ENCODE measurements around the gene SCYGR5. TPM values are rescaled to one million over a fixed set of nuclear protein-coding genes. Genes with fewer than 3 reads are reported as not detected.

Gene SCYGR5
- total RNA-seq, 4 donors from 2014 or later, result not detected

GRCh38 chr2:227626580-227627151 is 39.9 kb upstream of the SCYGR5 start:
- no peak for DNase-seq
- Histone ChIP-seq H3K4me1 (no peaks in the 10 kb centered on the region), H3K36me3 (no peaks in the 10 kb centered on the region), H3K9me3 (peaks cover 0 to 3% of the 10 kb centered on the region in 2 donors), H3K27ac (no peak overlapping the region), H3K4me3 (no peak overlapping the region), H3K27me3 (no peaks in the 10 kb centered on the region)
- no peak for TF ChIP-seq POLR2A (IDR thresholded peaks at IDR 0.05)
- no peak for TF ChIP-seq CTCF (IDR thresholded peaks at IDR 0.05)
- TF ChIP-seq POLR2AphosphoS5 (IDR thresholded peaks at IDR 0.05), result no peak
- TF ChIP-seq EP300 (IDR thresholded peaks at IDR 0.05; ENCODE audit: low read depth), result no peak
- WGBS, 2 donors (ENCODE audit: low coverage in 1 of 2), result 90 to 95% methylated on average over 3 to 10 of the region's 10 CpGs
- intact Hi-C loops (cut with DNase I; ENCODE audit: low total_unique reads) (no loop called here), in situ Hi-C loops (cut with MboI; ENCODE audit: low pct_ligation_motif_present in 1 of 4, low pct_unique_long_range_greater_than_20kb in 1 of 4, low sequenced_read_pairs in 3 of 4) (no loop called here)

GRCh38 chr2:227627769-227628168 is 38.8 kb upstream of the SCYGR5 start:
- in situ Hi-C loops (cut with MboI; ENCODE audit: low pct_ligation_motif_present in 1 of 4, low pct_unique_long_range_greater_than_20kb in 1 of 4, low sequenced_read_pairs in 3 of 4) (no loop called here), intact Hi-C loops (cut with DNase I; ENCODE audit: low total_unique reads) (no loop called here)
- Histone ChIP-seq H3K9me3 (no peaks in the 10 kb centered on the region), H3K27me3 (no peaks in the 10 kb centered on the region), H3K4me1 (no peaks in the 10 kb centered on the region), H3K36me3 (no peaks in the 10 kb centered on the region), H3K4me3 (no peak overlapping the region), H3K27ac (no peak overlapping the region)
- WGBS, 2 donors (ENCODE audit: low coverage in 1 of 2), result 77 to 97% methylated on average over 3 of the region's 3 CpGs
- no peak for DNase-seq
- TF ChIP-seq POLR2AphosphoS5 (IDR thresholded peaks at IDR 0.05) (no peak), CTCF (IDR thresholded peaks at IDR 0.05) (no peak), EP300 (IDR thresholded peaks at IDR 0.05; ENCODE audit: low read depth) (no peak), POLR2A (IDR thresholded peaks at IDR 0.05) (no peak)

GRCh38 chr2:227629435-227629834 is 37.2 kb upstream of the SCYGR5 start:
- DNase-seq, result no peak
- intact Hi-C loops (cut with DNase I; ENCODE audit: low total_unique reads), result no loop called here
- TF ChIP-seq CTCF (IDR thresholded peaks at IDR 0.05) (no peak), POLR2A (IDR thresholded peaks at IDR 0.05) (no peak), EP300 (IDR thresholded peaks at IDR 0.05; ENCODE audit: low read depth) (no peak), POLR2AphosphoS5 (IDR thresholded peaks at IDR 0.05) (no peak)
- no peaks in the 10 kb centered on the region for H3K9me3 ChIP-seq
- no peaks in the 10 kb centered on the region for H3K4me1 ChIP-seq
- in situ Hi-C loops (cut with MboI; ENCODE audit: low pct_ligation_motif_present in 1 of 4, low pct_unique_long_range_greater_than_20kb in 1 of 4, low sequenced_read_pairs in 3 of 4), result no loop called here
- no peaks in the 10 kb centered on the region for H3K27me3 ChIP-seq
- no peak overlapping the region for H3K27ac ChIP-seq
- H3K36me3 ChIP-seq, result no peaks in the 10 kb centered on the region
- 78 to 85% methylated on average over 7 of the region's 7 CpGs for WGBS, 2 donors (ENCODE audit: low coverage in 1 of 2)
- H3K4me3 ChIP-seq, result no peak overlapping the region

GRCh38 chr2:227630322-227630721 is 36.3 kb upstream of the SCYGR5 start:
- no peaks in the 10 kb centered on the region for H3K9me3 ChIP-seq
- DNase-seq, result no peak
- intact Hi-C loops (cut with DNase I; ENCODE audit: low total_unique reads), result no loop called here
- H3K4me1 ChIP-seq, result no peaks in the 10 kb centered on the region
- no peak overlapping the region for H3K27ac ChIP-seq
- no peaks in the 10 kb centered on the region for H3K36me3 ChIP-seq
- no peak overlapping the region for H3K4me3 ChIP-seq
- TF ChIP-seq EP300 (IDR thresholded peaks at IDR 0.05; ENCODE audit: low read depth), result no peak
- WGBS, 2 donors (ENCODE audit: low coverage in 1 of 2), result 94% methylated on average over 3 of the region's 3 CpGs
- in situ Hi-C loops (cut with MboI; ENCODE audit: low pct_ligation_motif_present in 1 of 4, low pct_unique_long_range_greater_than_20kb in 1 of 4, low sequenced_read_pairs in 3 of 4), result no loop called here
- no peaks in the 10 kb centered on the region for H3K27me3 ChIP-seq

GRCh38 chr2:227632827-227633226 is 33.8 kb upstream of the SCYGR5 start:
- 77 to 78% methylated on average over 6 of the region's 6 CpGs for WGBS, 2 donors (ENCODE audit: low coverage in 1 of 2)
- no peaks in the 10 kb centered on the region for H3K4me1 ChIP-seq
- H3K27me3 ChIP-seq, result no peaks in the 10 kb centered on the region
- no peak overlapping the region for H3K4me3 ChIP-seq
- DNase-seq, result no peak
- in situ Hi-C loops (cut with MboI; ENCODE audit: low pct_ligation_motif_present in 1 of 4, low pct_unique_long_range_greater_than_20kb in 1 of 4, low sequenced_read_pairs in 3 of 4) (no loop called here), intact Hi-C loops (cut with DNase I; ENCODE audit: low total_unique reads) (no loop called here)
- no peak overlapping the region for H3K27ac ChIP-seq
- no peak for TF ChIP-seq POLR2AphosphoS5 (IDR thresholded peaks at IDR 0.05)
- TF ChIP-seq POLR2A (IDR thresholded peaks at IDR 0.05), result no peak
- TF ChIP-seq CTCF (IDR thresholded peaks at IDR 0.05), result no peak
- no peak for TF ChIP-seq EP300 (IDR thresholded peaks at IDR 0.05; ENCODE audit: low read depth)
- H3K36me3 ChIP-seq, result no peaks in the 10 kb centered on the region
- no peaks in the 10 kb centered on the region for H3K9me3 ChIP-seq

Measured in transverse colon (tissue), 4 donors.